HG02970 (cell line): ENCODE data around the gene SVEP1.
"Not testable (repeated sequence)": the region's sequence is repeated elsewhere in the genome, so short reads cannot be mapped to it uniquely, and the experiment has no call there.

Source experiments
- ATAC-seq: cut with Tn5 transposase; IDR thresholded peaks from one replicate; pipeline ENCODE4 v1.9.1; 2021; ENCODE audit warnings: mild to moderate bottlenecking, moderate library complexity, moderate number of reproducible peaks; ENCODE audit not compliant: unreplicated experiment, low FRiP score

The SVEP1 gene

DNA sequence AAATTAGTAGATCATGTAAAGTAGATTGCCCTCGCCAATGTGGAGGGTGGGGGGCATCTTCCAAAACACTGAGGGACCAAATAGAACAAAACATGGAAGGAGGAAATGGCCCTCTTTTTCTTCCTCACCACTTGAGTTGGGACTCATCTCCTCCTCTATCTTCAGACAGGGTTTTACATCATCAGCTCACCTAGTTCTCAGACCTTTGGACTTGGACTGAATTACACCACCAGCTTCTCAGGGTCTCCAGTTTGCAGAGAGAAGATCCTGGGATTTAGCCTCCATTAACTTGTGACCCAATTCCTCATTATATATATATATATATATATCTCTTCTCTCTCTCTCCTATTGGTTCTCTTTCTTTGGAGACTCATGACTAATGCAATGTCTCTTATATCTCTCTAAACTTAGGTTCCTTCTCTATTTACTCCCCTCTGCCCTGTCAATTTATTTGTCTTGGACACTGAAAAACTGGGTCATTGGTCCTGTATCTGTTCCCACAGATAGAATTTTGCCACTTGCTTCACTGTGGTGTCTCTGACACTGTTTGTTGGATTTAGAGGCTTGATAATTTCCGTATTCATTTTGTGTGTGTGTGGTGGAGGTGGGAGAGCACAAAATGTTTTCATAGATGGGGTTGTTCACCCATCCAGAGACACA, 187.6 kb downstream of the SVEP1 start:
- no peak for ATAC-seq

DNA sequence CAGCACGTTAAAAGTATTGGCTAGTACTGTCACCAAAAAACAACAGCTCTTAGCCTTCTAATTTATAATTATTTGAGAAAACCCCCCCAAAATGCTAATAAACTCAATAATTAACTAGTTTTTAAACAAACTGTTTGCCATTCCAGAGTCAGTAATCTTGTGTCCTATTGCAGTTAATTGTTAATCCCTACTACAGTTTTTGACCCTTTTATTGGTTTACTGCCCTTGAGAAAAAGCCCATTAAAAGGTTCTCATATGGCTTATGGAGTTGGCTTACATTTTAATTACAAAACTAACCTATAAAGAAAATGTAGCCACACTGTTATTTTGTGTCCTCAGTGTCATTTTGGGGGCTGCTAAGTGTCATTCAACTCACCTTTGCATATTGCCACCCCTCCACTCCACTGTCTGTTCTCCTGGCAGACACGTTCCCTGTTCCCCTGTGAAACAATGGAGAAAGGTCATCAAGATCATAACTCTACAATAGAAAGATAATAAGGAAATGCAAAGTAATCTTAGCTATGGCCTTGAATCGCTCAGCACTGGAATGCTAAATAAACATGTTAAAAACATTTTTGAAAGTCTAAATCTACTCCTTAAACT, 190.3 kb downstream of the SVEP1 start:
- ATAC-seq: no peak

DNA sequence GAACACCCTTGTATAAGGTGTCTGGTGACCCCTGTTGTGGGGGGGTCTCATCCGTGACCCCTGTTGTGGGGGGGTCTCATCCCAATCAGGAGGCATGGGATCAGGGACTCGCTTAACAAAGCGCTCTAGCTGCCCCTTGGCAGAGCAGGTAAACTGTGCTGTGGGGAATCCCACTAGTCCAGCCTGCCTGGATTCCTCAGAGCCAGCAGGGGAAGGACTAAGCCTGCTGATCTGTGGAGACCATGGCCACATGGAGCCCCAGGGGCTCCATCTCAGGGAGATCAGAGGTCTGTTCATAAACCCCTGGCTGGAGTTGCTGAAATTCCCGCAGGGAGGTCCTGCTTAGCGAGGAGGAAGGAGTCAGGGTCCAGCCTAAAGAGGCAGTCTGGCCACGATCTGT, 196.1 kb downstream of the SVEP1 start:
- no peak for ATAC-seq

DNA sequence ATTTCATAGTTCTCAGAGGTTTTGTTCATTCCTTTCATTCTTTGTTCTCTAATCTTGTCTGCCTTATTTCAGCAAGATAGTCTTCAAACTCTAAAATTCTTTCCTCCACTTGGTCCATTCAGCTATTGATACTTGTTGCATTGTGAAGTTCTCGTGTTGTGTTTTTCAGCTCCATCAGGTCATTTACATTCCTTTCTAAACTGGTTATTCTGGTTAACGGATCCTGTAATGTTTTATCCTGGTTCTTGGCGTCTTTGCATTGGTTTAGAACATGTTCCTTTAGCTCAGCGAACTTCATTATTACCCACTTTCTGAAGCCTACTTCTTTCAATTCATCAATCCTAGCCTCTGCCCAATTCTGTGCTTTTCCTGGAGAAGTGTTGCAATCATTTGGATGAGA, 196.8 kb downstream of the SVEP1 start:
- no peak for ATAC-seq

DNA sequence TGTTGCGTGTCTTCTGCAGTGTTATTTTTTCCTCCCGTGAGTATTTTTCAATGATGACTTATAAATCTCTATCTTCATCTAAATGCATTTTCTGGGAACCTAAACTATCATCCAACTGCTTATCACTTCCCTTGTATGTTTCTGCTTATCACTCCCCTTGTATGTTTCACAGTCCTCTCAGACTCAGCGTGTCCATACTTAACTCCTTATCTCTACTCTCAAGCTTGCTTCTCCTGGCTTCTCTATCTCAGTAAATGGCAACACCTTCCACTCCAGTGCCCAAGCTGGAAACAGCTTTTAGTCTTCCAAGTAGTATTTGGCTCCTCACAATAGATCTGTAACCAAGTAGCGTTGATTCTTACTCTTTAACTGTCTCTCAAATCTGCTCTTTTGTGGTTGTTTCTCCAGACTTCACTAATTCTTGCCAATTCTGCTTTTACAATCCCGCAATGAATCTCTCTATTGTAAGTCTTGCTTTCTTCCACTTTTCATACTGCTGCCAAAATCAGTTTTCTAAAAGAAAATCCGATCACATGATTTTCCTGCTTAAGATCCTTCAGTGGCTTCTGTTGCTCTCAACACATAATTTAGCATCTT, 208.0 kb downstream of the SVEP1 start:
- no peak for ATAC-seq

DNA sequence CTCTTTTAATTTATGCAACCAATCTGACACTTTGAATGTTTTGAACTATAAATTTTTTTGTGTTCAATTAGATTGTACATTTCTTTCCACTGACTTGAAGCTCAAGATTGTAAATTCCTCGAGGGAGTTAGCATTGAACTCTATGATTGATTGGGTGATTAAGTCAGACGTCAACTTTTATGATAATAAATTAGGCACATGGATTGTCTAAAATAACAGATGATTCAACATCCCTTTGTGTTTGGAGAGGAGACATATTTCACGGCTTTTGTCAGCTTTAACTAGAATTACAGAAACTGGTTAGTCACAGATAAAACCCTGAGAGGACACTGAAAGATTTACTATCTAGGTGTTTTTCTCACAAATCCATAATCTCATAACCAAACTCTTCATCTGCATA, 209.2 kb downstream of the SVEP1 start:
- no peak for ATAC-seq

DNA sequence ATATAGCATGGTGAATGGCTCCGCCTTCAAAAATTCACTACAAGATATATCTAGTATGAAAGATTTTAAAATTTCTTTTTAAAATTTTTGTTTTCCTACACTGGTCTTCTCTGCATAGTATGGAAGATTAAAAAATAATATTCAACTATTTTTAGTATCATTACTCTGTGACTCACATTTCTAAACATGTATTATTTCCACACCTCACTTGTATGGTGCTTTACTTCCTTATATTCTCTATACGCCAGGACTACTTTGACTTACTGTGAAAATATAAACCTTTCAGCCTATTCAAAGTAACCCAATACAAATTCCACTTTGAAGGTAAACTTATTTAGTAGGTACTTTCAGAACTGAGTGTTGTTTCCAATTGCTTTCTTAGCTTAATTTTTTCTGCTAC, 215.1 kb downstream of the SVEP1 start:
- no peak for ATAC-seq

DNA sequence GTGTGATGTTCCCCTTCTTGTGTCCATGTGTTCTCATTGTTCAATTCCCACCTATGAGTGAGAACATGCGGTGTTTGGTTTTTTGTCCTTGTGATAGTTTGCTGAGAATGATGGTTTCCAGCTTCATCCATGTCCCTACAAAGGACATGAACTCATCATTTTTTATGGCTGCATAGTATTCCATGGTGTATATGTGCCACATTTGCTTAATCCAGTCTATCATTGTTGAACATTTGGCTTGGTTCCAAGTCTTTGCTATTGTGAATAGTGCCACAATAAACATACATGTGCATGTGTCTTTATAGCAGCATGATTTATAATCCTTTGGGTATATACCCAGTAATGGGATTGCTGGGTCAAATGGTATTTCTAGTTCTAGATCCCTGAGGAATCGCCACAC, 220.5 kb downstream of the SVEP1 start:
- not testable (repeated sequence) for ATAC-seq

DNA sequence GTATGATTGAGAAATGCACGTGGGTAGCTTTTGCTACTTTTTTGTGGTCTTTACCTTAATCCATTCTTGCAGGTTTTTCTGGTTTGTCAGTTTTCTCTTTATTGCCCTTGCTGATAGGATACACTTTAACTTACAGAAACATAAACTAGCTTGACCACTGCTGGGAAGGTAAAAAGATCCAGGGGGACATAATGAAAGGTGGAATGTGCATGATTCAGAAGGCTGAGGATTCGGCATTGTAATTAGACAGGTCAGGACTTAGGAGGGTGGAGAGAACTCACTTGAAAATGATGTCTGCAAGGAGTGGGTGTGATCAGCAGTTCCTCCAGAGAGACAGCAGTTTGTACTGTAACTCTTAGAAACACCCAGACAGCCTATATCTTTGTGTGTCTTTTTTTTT, 222.0 kb downstream of the SVEP1 start:
- no peak for ATAC-seq

DNA sequence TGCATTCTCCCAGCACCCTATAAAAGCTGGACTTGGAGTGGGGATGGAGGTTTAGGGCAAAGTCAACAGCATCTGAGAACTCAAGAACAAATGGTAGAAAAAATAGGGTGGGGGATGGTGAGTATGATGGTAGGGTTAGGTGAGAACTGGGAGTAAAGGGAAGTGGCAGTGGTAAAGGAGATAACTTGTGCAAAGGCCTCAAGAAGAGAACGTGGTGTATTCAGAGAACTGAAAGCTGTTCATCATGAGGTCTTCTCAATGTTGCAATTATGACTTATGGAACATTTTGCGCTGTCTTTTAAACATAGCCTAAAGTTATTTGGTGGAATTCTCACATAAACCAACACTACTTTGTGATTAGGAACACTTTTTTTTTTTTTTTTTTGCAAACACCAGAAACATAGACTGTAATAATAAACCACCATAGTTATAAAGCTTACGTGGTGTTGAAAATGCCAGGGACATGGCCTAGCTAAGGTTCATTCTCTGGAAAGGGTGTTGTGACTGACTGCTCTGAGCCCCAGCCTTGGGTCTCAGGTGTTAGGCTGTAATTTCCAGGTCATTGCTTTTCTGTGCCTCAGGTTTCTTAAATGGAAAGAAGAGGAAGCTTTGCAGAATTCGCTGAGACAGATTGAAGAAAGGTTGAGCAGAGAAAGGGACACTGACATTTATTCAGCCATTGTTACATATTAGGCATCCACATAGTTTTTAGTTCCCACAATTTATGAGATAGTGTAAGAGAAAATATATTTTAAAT, 222.7 kb downstream of the SVEP1 start:
- ATAC-seq: no peak

DNA sequence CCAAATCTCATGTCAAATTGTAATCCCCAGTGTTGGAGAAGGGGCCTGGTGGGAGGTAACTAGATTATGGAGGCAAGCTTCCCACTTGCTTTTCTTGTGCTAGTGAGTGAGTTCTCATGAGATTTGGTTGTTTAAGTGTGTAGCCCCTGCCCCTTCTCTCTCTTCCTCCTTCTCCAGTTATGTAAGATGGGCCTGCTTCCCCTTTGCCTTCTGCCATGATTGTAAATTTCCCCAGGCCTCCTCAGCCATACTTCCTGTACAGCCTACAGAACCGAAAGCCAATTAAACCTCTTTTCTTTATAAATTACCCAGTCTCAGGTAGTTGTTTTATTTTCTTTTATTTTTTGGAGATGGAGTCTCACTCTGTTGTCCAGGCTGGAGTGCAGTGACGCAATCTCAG, 223.6 kb downstream of the SVEP1 start:
- no peak for ATAC-seq

DNA sequence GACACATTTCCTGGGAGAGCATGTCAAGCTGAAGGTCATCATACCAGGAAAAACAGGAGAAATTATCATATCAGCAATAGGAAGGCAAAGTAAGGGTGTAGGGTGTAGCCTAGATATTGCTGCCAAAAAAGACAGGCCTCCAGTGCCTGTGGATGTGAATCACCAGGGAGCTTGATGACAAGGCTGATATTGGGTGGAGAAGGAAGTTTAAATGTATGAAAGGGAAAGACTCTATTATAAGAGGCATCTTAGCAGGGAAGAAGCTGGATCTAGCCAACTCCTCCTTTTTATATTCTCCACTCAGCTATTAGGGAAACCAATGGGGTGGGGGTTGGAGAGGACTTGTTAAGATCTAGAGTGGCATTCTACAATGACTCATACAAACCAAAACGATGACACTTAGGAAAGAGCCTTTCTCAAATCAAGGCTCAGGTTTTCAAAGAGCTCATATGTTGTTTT, 228.5 kb downstream of the SVEP1 start:
- ATAC-seq: no peak

DNA sequence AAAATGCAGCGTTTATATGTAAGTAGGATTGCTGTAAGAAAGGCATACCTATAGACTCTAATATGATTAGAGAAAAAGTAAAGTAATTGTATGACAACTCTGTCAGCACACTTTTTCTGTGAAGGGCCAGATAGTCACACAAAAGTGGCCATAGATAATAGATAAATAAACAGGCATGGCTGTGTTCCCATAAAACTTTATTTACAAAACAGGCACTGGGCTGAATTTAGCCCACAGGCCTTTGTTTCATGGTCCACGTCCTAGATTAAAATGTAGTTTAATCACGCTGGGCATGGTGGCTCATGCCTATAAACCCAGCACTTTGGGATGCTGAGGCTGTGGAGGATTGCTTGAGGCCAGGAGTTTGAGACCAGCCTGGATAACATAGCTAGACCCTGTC, 233.2 kb downstream of the SVEP1 start:
- ATAC-seq: no peak

DNA sequence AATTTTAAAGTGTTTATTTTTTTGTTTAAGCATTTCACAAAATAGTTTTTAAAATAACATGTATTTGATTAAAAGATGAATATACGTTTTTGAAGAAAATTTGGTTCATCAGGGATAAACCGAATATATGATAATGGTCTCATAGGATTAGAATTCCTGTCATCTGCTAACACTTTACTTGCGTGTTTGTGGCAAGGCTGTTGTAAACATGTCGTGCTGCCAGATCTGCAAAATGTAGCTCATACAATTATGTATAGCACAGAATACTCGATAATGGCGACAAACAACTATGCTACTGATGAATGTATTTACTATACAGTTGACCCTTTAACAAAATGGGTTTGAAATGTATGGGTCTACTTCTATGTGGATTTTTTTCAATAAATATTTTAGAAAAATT, 234.7 kb downstream of the SVEP1 start:
- no peak for ATAC-seq

DNA sequence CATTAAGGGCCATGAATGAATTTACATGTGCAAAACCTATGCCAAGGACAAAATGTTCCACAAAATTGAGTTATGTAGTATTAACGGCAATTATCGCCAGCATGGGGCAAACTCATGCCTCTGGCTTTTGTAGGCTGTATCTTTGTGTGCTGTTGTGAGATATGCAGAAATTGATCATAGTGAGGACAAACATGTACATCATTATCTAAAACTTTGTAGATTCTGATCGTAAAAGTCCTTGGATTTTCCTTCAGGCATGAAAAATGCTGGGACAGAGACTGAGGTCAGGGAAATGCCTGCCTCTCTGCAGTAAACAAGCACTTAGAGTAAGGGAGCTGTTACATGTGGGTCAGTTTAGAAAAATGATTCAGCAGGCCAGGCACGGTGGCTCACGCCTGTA, 236.0 kb downstream of the SVEP1 start:
- no peak for ATAC-seq

DNA sequence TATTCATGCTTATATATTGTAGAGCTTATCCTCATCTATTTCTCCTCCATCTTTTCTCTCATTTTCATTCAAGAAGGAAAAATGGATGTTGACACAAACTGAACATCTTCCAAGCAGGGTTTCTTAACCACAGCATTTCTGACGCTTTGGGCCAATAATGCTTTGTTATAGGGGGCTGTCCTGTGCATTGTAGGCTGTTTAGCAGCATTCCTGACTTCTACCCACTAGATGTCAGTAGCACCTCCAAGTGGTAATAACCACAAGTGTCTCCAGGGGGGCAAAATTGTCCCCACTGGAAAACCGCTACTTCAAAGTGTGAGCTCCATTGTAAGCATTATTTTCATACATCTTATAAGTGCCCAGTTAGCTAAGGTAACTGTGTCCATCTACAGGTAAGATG, 239.2 kb downstream of the SVEP1 start:
- ATAC-seq: no peak

DNA sequence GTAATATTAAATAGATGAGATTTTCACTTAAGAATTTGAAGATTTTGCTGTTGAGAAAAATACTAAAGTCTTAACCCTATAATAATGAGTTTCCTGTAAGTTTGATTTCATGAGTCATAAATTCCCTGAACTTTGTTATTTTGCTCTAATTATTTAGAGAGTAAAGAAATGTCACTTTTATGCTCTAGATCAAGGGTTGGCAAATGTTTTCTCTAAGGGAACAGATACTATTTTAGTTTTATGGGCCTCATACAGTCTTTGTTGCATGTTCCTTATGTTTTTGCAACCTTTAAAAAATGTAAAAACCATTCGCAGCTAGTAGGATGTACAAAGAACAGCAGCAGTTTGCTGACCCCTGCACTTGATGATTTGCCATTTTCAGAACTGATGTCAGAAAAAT, 241.4 kb downstream of the SVEP1 start:
- no peak for ATAC-seq

DNA sequence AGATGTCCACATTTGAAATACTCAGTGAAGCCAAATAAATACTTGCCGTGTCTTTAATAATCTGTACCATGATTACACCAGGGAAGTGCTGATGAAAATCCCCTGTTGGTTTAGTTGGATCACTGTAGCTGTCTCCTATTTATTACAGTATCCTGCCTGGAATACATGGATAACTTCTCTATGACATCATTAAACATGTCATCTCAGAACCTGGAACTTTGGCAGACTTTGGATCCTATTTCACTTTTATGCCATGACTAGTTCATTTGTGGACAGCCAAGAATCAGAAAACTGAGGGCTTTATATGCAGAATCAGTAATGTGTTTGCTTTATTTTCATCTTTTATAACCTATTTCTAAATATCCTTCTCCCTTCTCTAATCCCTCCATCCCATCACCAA, 241.8 kb downstream of the SVEP1 start, which contains the start of gene TXNDC8:
Gene TXNDC8 (minus strand): TSS at position 137 of the 400 bp plus-strand sequence.
- no peak for ATAC-seq

DNA sequence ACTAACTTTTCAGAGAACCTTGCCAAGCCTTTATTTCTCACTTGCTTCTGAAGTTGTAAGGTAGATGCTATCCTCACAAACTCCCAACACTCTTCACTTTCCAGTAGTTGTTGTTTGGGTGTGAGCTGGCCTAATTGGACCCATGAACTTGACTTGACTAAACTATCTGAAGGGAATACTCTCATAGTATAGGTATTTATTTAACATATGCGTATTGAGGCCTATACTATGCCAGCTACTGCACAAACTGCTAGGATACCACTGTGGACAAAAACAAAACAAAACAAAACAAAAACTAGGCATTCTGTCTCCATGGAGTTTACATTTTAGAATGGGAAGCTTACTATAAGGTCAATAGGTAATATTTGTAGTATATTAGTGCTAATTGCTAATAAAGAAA, 243.2 kb downstream of the SVEP1 start:
- no peak for ATAC-seq

DNA sequence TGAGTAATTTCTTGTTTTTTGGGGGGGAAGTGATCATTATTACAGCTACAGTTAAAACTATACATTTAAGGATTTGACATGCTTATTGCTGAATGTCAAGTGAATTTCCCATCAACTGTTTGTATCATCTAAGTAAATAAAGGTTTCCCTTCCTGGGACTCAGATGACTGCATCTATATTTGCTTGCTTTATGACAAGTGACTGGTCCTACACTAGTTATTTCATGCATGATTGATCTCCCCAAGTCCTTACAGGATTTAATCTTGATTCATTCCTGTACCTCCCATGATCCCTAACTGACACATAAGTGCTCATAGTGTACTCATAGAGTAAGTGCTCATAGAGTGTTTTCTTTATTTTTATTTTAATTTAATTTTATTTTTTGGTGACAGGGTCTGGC, 244.7 kb downstream of the SVEP1 start:
- no peak for ATAC-seq

DNA sequence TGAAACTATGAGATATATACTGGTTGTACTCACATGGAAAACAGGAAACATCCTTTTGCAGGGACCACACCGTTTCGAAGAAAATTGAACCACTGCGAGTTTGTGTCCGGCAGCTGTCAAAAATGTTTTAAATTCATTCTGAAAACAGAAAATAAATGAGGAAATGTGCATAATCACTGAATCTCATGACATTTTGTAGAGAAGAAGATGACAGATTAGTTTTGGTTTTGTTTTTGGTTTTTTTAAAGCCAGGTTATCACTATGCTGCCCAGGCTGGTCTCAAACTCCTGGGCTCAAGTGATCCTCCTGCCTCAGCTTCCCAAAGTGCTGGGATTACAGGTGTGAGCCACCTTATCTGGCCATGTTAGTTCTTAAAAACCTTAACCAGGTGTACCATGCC, 245.4 kb downstream of the SVEP1 start:
- ATAC-seq: peak; percentile 58
